Measurements from ENCODE around the gene CD274. TPM values are rescaled to one million over a fixed set of nuclear protein-coding genes. Genes with fewer than 3 reads are reported as not detected.

The CD274 gene
- total RNA-seq, 1 experiment from 2014 or later = 0.42 TPM

DNA sequence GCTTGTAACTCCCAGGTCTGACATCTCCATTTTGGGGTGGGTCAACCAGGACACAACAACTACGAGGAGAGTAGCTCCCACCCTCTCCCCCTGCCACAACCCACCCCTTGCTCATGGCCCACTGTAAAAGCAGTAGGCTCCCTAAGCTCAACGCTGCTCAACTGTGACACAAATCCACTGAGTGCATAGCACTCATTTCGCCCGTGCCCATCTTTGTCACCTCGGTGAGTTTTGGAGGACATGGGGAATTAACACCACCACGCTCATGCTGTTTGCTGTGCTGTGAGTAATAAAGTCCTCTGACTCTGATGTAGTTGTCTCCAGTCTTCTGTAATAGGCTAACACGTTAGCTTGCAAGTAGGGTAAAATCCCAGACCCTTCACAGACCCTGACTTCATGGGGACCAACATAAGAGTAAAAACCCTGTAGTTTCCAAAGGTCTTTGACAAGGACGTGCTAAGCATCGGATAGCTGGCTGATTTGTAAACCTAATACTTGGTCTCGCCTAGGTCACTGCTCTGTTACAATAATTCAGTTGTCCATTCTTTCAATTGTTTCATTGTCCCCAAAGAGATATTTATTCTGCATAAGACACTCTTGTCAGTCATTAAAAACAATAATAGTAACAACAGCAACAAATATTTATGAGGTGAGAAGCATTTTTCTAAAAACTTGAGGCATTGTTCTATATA lies 20.3 kb upstream of the CD274 start (continued):
- TF ChIP-seq, protein P1, sequence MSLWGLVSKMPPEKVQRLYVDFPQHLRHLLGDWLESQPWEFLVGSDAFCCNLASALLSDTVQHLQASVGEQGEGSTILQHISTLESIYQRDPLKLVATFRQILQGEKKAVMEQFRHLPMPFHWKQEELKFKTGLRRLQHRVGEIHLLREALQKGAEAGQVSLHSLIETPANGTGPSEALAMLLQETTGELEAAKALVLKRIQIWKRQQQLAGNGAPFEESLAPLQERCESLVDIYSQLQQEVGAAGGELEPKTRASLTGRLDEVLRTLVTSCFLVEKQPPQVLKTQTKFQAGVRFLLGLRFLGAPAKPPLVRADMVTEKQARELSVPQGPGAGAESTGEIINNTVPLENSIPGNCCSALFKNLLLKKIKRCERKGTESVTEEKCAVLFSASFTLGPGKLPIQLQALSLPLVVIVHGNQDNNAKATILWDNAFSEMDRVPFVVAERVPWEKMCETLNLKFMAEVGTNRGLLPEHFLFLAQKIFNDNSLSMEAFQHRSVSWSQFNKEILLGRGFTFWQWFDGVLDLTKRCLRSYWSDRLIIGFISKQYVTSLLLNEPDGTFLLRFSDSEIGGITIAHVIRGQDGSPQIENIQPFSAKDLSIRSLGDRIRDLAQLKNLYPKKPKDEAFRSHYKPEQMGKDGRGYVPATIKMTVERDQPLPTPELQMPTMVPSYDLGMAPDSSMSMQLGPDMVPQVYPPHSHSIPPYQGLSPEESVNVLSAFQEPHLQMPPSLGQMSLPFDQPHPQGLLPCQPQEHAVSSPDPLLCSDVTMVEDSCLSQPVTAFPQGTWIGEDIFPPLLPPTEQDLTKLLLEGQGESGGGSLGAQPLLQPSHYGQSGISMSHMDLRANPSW (CRISPR knock-in tag; conservative IDR thresholded peaks at IDR 0.05; ENCODE audit: low read depth) = no peak
- no peak for TF ChIP-seq TEAD1 (CRISPR knock-in tag; IDR thresholded peaks at IDR 0.05)
- TF ChIP-seq, protein P2, sequence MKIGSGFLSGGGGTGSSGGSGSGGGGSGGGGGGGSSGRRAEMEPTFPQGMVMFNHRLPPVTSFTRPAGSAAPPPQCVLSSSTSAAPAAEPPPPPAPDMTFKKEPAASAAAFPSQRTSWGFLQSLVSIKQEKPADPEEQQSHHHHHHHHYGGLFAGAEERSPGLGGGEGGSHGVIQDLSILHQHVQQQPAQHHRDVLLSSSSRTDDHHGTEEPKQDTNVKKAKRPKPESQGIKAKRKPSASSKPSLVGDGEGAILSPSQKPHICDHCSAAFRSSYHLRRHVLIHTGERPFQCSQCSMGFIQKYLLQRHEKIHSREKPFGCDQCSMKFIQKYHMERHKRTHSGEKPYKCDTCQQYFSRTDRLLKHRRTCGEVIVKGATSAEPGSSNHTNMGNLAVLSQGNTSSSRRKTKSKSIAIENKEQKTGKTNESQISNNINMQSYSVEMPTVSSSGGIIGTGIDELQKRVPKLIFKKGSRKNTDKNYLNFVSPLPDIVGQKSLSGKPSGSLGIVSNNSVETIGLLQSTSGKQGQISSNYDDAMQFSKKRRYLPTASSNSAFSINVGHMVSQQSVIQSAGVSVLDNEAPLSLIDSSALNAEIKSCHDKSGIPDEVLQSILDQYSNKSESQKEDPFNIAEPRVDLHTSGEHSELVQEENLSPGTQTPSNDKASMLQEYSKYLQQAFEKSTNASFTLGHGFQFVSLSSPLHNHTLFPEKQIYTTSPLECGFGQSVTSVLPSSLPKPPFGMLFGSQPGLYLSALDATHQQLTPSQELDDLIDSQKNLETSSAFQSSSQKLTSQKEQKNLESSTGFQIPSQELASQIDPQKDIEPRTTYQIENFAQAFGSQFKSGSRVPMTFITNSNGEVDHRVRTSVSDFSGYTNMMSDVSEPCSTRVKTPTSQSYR (CRISPR knock-in tag; IDR thresholded peaks at IDR 0.05) = no peak
- TF ChIP-seq, protein P3, sequence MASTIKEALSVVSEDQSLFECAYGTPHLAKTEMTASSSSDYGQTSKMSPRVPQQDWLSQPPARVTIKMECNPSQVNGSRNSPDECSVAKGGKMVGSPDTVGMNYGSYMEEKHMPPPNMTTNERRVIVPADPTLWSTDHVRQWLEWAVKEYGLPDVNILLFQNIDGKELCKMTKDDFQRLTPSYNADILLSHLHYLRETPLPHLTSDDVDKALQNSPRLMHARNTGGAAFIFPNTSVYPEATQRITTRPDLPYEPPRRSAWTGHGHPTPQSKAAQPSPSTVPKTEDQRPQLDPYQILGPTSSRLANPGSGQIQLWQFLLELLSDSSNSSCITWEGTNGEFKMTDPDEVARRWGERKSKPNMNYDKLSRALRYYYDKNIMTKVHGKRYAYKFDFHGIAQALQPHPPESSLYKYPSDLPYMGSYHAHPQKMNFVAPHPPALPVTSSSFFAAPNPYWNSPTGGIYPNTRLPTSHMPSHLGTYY (CRISPR knock-in tag; IDR thresholded peaks at IDR 0.05) = no peak
- TF ChIP-seq NR1H2 (CRISPR knock-in tag; IDR thresholded peaks at IDR 0.05) = no peak

DNA sequence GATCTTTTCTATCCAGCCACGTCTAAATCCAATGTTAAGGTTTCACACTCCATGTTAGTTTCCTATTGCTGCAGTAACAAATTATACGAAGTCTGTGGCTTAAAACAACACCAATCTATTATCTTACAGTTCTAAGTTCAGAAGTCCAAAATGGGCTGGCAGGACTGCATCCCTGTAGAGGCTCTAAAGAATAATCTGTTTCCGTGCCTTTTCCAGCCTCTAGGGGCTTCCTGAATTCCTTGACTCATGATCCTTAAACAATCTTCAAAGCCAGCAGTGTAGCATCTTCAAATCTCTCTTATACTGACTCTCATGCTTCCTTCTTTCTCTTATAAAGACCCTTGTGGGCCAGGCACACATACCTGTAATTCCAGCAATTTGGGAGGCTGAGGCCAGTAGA lies 19.4 kb upstream of the CD274 start:
- Mint-ChIP-seq H3K36me3 (peaks cover 45% of the 10 kb centered on the region), H3K4me1 (no peaks in the 10 kb centered on the region), H3K27ac (no peak overlapping the region), H3K9me3 (peaks cover 10% of the 10 kb centered on the region), H3K27me3 (ENCODE audit: low read depth) (no peaks in the 10 kb centered on the region), H3K4me3 (no peak overlapping the region)
- POLR2A ChIA-PET = no interaction called here
- ATAC-seq (no peak), DNase-seq (ENCODE audit: low spot score) (no peak)
- CTCF ChIA-PET = interaction anchor here (2.5 kb wide), 1 partner anchor 245 kb away, joined by 9 read pairs; no protein-coding TSS in a partner anchor
- TF ChIP-seq MYBL2 (CRISPR knock-in tag; IDR thresholded peaks at IDR 0.05) (no peak), ETV6 (CRISPR knock-in tag; IDR thresholded peaks at IDR 0.05) (no peak), GTF2I (CRISPR knock-in tag; conservative IDR thresholded peaks at IDR 0.05) (no peak), ZNF263 (CRISPR knock-in tag; IDR thresholded peaks at IDR 0.05; ENCODE audit: low read depth) (no peak), ZNF317 (CRISPR knock-in tag; IDR thresholded peaks at IDR 0.05; ENCODE audit: borderline replicate concordance, low read depth) (no peak), ZNF396 (CRISPR knock-in tag; IDR thresholded peaks at IDR 0.05; ENCODE audit: borderline replicate concordance) (no peak), ZBTB21 (CRISPR knock-in tag; IDR thresholded peaks at IDR 0.05; ENCODE audit: borderline replicate concordance) (no peak), ZNF219 (CRISPR knock-in tag; IDR thresholded peaks at IDR 0.05; ENCODE audit: borderline replicate concordance) (no peak), RELA (CRISPR knock-in tag; IDR thresholded peaks at IDR 0.05; ENCODE audit: borderline replicate concordance) (no peak), SMAD3 (CRISPR knock-in tag; IDR thresholded peaks at IDR 0.05; ENCODE audit: borderline replicate concordance) (no peak), GRHL2 (CRISPR knock-in tag; IDR thresholded peaks at IDR 0.05; ENCODE audit: insufficient replicate concordance, severe bottlenecking) (no peak)
- TF ChIP-seq, protein P4, sequence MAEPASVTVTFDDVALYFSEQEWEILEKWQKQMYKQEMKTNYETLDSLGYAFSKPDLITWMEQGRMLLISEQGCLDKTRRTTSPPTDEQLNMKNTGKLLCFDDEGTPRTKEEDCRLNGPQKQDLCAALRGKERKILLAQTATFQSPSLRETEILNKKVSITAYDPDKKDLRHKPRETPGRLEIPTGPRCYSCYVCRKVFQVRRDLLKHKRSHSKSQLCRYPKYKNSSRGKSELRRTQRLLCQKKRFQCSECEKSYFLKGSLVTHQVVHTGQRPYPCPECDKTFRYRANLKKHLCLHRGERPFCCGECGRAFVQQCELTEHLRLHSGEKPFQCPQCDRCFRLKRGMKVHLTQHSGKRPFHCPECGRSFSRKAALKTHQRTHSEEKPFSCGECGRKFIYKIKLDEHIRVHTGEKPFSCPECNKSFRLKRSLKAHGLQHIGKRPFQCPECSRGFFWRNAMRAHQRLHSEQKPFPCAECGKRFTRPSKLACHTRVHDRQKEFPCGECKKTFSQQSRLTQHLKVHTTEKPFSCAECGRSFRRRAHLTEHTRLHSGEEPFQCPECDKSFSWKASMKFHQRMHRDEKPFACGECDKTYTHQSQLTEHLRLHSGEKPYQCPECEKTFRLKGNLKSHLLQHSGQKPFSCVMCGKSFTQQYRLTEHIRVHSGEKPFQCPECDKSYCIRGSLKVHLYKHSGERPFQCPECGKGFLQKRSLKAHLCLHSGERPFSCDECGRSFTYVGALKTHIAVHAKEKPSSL (CRISPR knock-in tag; conservative IDR thresholded peaks at IDR 0.05) = no peak
- TF ChIP-seq, protein P5, sequence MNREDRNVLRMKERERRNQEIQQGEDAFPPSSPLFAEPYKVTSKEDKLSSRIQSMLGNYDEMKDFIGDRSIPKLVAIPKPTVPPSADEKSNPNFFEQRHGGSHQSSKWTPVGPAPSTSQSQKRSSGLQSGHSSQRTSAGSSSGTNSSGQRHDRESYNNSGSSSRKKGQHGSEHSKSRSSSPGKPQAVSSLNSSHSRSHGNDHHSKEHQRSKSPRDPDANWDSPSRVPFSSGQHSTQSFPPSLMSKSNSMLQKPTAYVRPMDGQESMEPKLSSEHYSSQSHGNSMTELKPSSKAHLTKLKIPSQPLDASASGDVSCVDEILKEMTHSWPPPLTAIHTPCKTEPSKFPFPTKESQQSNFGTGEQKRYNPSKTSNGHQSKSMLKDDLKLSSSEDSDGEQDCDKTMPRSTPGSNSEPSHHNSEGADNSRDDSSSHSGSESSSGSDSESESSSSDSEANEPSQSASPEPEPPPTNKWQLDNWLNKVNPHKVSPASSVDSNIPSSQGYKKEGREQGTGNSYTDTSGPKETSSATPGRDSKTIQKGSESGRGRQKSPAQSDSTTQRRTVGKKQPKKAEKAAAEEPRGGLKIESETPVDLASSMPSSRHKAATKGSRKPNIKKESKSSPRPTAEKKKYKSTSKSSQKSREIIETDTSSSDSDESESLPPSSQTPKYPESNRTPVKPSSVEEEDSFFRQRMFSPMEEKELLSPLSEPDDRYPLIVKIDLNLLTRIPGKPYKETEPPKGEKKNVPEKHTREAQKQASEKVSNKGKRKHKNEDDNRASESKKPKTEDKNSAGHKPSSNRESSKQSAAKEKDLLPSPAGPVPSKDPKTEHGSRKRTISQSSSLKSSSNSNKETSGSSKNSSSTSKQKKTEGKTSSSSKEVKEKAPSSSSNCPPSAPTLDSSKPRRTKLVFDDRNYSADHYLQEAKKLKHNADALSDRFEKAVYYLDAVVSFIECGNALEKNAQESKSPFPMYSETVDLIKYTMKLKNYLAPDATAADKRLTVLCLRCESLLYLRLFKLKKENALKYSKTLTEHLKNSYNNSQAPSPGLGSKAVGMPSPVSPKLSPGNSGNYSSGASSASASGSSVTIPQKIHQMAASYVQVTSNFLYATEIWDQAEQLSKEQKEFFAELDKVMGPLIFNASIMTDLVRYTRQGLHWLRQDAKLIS (CRISPR knock-in tag; IDR thresholded peaks at IDR 0.05; ENCODE audit: borderline replicate concordance) = no peak
- TF ChIP-seq, protein P6, sequence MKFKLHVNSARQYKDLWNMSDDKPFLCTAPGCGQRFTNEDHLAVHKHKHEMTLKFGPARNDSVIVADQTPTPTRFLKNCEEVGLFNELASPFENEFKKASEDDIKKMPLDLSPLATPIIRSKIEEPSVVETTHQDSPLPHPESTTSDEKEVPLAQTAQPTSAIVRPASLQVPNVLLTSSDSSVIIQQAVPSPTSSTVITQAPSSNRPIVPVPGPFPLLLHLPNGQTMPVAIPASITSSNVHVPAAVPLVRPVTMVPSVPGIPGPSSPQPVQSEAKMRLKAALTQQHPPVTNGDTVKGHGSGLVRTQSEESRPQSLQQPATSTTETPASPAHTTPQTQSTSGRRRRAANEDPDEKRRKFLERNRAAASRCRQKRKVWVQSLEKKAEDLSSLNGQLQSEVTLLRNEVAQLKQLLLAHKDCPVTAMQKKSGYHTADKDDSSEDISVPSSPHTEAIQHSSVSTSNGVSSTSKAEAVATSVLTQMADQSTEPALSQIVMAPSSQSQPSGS (CRISPR knock-in tag; IDR thresholded peaks at IDR 0.05; ENCODE audit: borderline replicate concordance, low read depth) = no peak
- TF ChIP-seq, protein P7, sequence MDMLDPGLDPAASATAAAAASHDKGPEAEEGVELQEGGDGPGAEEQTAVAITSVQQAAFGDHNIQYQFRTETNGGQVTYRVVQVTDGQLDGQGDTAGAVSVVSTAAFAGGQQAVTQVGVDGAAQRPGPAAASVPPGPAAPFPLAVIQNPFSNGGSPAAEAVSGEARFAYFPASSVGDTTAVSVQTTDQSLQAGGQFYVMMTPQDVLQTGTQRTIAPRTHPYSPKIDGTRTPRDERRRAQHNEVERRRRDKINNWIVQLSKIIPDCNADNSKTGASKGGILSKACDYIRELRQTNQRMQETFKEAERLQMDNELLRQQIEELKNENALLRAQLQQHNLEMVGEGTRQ (CRISPR knock-in tag; IDR thresholded peaks at IDR 0.05) = no peak

All from WTC11 (cell line).